Heart left ventricle (tissue), 16 donors: ENCODE results near the gene SLC2A3. TPM values are rescaled to one million over a fixed set of nuclear protein-coding genes. Genes with fewer than 3 reads are reported as not detected.
"Not testable (repeated sequence)": the region's sequence is repeated elsewhere in the genome, so short reads cannot be mapped to it uniquely, and the experiment has no call there.

Experiments used
- ATAC-seq, 4 donors: fragments of 200-7000 bp; cut with Tn5 transposase; one replicate each; pipeline ENCODE4 v1.9.1; 2020 to 2022; ENCODE audit warnings: moderate library complexity in 4 of 4, mild to moderate bottlenecking in 3 of 4, moderate number of reproducible peaks in 1 of 4
- DNase-seq, 5 donors: peaks; one replicate each; pipeline ENCODE4 v3.0.0-alpha.2; 2020
- H3K27ac ChIP-seq, 12 donors: fragments of 200-600 bp; sonication (generic) in 4 of 12; one replicate each; pipeline versions ENCODE4 v1.5.0 to v1.8.0; 2016 to 2022; ENCODE audit warnings: mild to moderate bottlenecking in 2 of 12
- H3K27me3 ChIP-seq, 9 donors: fragments of 200-600 bp; sonication (generic) in 2 of 9; one replicate each; pipeline versions ENCODE4 v1.5.1 to v1.8.0; 2016 to 2022; ENCODE audit warnings: mild to moderate bottlenecking in 3 of 9
- H3K36me3 ChIP-seq, 9 donors: fragments of 200-600 bp; sonication (generic) in 2 of 9; one replicate each; pipeline versions ENCODE4 v1.5.0 to v1.8.0; 2018 to 2022; ENCODE audit warnings: mild to moderate bottlenecking in 2 of 9
- H3K4me1 ChIP-seq, 12 donors: fragments of 200-600 bp; sonication (generic) in 4 of 12; one replicate each; pipeline versions ENCODE4 v1.5.0 to v1.8.0; 2016 to 2022; ENCODE audit warnings: mild to moderate bottlenecking in 3 of 12
- H3K4me3 ChIP-seq, 12 donors: fragments of 200-600 bp; sonication (generic) in 4 of 12; one replicate each; pipeline versions ENCODE4 v1.5.0 to v1.8.0; 2017 to 2022; ENCODE audit warnings: mild to moderate bottlenecking in 9 of 12, moderate library complexity in 4 of 12
- H3K9me3 ChIP-seq, 12 donors: fragments of 200-600 bp; sonication (generic) in 4 of 12; one replicate each; pipeline versions ENCODE4 v1.5.0 to v1.8.0; 2016 to 2022; ENCODE audit warnings: mild to moderate bottlenecking in 1 of 12
- POLR2A ChIP-seq, 2 donors: fragments of 450-650 bp; IDR thresholded peaks; one replicate each; pipeline ENCODE4 v1.6.1; 2017; ENCODE audit warnings: antibody characterized with exemption in 2 of 2, mild to moderate bottlenecking in 2 of 2, moderate library complexity in 2 of 2
- WGBS, 4 donors: extraction: QIAGEN DNeasy Blood & Tissue Kit in 2 of 4; methylation state at CpG; one replicate each; pipeline versions ENCODE4 v1.1.5 to v1.1.7; 2013 to 2018; 5-methylcytosine and 5-hydroxymethylcytosine counted together
- intact Hi-C, 10 donors: fragments of 100-400 bp; cut with DNase I; formaldehyde crosslinking; loops; one replicate each; pipeline versions ENCODE4 v1.11.1 to v1.14.2; 2022
- polyA plus RNA-seq, 2 donors: library from polyadenylated mRNA; stranded (reverse); fragments of 200-250 nt; gene quantifications; one replicate each; pipeline ENCODE4 v1.2.3, GENCODE V29; 2013
- total RNA-seq, 9 donors: library from RNA; depleted of rRNA in 2 of 9; stranded (reverse); fragments of >200 nt in 2 of 9; fragmentation: NEBNext Ultra II Directional in 3 of 9; extraction: Animal tissue kit (Norgen Biotek cat#: 25700) in 3 of 9; gene quantifications; one replicate each; pipeline versions ENCODE4 v1.1.0 to v1.2.4, GENCODE V29; 2016 to 2023
- TF ChIP-seq, protein P1 (sequence below), 12 donors: fragments of 200-600 bp; sonication (generic) in 4 of 12; IDR thresholded peaks; one replicate each; pipeline versions ENCODE4 v1.5.0 to v1.8.0; 2018 to 2022; ENCODE audit warnings: antibody characterized with exemption in 12 of 12, mild to moderate bottlenecking in 5 of 12
- donor health status: ischemic (EF 13 %, LVEDD 7.1; RV severe dilation, severe dysfunction).
- donor health status: healthy with polysubstance abuse.
- donor health status: DM: no; HTN: yes; CAD: no.
- donor health status: DM: no; HTN: no; CAD: no.
- donor health status: ischemic (EF 25% LVEDD 6.9; RV normal size, moderate dysfunction).
- donor health status: ischemic (EF 25% LVEDD 5.7; RV mildly dilated, moderate dysfunction).
- donor health status: healthy.
- donor health status: DM: yes; HTN: yes; CAD: no.
- donor health status: ischemic (EF 35%, LVEDD 5.7; RV mildly dilated, moderate dysfunction).
- donor health status: nonischemic (EF 11% LVEDD 7.7; RV severe dilation, severe dysfunction).
- donor health status: DM: yes; HTN: yes; CAD: no.
- donor health status: PGD.
- donor health status: ischemic (EF 29% LVEDD 5.4; RV normal size, mild dysfunction).
- donor health status: nonischemic (EF 23%, LVEDD 6.1; RV moderate dilation, normal function).

SLC2A3 gene
- total and polyA plus RNA-seq, 11 donors, result 4.6 to 76.9 (median 8.8) TPM

GRCh38 chr12:7959701-7960121, 23.7 kb upstream of the SLC2A3 start:
- Histone ChIP-seq H3K27ac (peak overlapping the region in 3 of 12 donors; percentile 85 to 94 (median 89)), H3K9me3 (no peaks in the 10 kb centered on the region), H3K4me1 (peaks cover 0 to 36% (median 5%) of the 10 kb centered on the region in 12 donors), H3K27me3 (no peaks in the 10 kb centered on the region), H3K4me3 (peak overlapping the region in 2 of 12 donors; percentile 64 to 65), H3K36me3 (no peaks in the 10 kb centered on the region)
- ATAC-seq (peak in 2 of 4 donors; percentile 36 to 55), DNase-seq (no peak)
- TF ChIP-seq, protein P1, sequence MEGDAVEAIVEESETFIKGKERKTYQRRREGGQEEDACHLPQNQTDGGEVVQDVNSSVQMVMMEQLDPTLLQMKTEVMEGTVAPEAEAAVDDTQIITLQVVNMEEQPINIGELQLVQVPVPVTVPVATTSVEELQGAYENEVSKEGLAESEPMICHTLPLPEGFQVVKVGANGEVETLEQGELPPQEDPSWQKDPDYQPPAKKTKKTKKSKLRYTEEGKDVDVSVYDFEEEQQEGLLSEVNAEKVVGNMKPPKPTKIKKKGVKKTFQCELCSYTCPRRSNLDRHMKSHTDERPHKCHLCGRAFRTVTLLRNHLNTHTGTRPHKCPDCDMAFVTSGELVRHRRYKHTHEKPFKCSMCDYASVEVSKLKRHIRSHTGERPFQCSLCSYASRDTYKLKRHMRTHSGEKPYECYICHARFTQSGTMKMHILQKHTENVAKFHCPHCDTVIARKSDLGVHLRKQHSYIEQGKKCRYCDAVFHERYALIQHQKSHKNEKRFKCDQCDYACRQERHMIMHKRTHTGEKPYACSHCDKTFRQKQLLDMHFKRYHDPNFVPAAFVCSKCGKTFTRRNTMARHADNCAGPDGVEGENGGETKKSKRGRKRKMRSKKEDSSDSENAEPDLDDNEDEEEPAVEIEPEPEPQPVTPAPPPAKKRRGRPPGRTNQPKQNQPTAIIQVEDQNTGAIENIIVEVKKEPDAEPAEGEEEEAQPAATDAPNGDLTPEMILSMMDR (IDR thresholded peaks at IDR 0.05), result no peak
- TF ChIP-seq POLR2A (IDR thresholded peaks at IDR 0.05), result no peak
- intact Hi-C loops, result loop anchor here in 3 of 10 donors (1.0 to 2.0 kb wide), 2 partner anchors 23 kb away; partner anchors contain the start of gene SLC2A3 (in 3 of the 3)
- 68 to 80% (median 75%) methylated on average over 3 of the region's 3 CpGs for WGBS, 4 donors

GRCh38 chr12:7959278-7959677, 23.3 kb upstream of the SLC2A3 start:
- TF ChIP-seq, protein P1 (IDR thresholded peaks at IDR 0.05), result no peak
- no peak for TF ChIP-seq POLR2A (IDR thresholded peaks at IDR 0.05)
- Histone ChIP-seq H3K9me3 (no peaks in the 10 kb centered on the region), H3K4me1 (peaks cover 0 to 36% (median 5%) of the 10 kb centered on the region in 12 donors), H3K27ac (peak overlapping the region in 1 of 12 donors; percentile 94), H3K4me3 (no peak overlapping the region), H3K27me3 (no peaks in the 10 kb centered on the region), H3K36me3 (no peaks in the 10 kb centered on the region)
- ATAC-seq (no peak), DNase-seq (no peak)
- intact Hi-C loops, result no loop called here
- 81 to 95% (median 89%) methylated on average over 1 of the region's 1 CpG for WGBS, 4 donors

DNA sequence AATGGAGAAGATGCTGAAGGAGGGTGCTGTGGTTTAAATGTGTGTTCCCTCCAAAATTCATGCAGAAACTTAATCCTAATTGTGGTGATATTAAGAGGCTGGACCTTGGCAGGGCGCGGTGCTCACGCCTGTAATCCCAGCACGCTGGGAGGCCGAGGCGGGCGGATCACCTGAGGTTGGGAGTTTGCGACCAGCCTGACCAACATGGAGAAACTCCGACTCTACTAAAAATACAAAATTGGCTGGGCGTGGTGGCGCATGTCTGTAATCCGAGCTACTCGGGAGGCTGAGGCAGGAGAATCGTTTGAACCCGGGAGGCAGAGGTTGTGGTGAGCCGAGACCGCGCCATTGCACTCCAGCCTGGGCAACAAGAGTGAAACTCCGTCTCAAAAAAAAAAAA, 18.9 kb upstream of the SLC2A3 start:
- H3K9me3 ChIP-seq, DNase-seq, H3K27ac ChIP-seq, H3K36me3 ChIP-seq, H3K4me3 ChIP-seq, H3K27me3 ChIP-seq, ATAC-seq, intact Hi-C loops: not testable (repeated sequence)
- peaks cover 0 to 17% (median 0%) of the 10 kb centered on the region in 12 donors for H3K4me1 ChIP-seq
- WGBS, 4 donors, result 96 to 98% (median 97%) methylated on average over 18 to 19 of the region's 19 CpGs

GRCh38 chr12:7954418-7954817, 18.4 kb upstream of the SLC2A3 start:
- H3K27ac ChIP-seq, H3K36me3 ChIP-seq, H3K9me3 ChIP-seq, H3K27me3 ChIP-seq, H3K4me3 ChIP-seq, ATAC-seq, intact Hi-C loops, DNase-seq: not testable (repeated sequence)
- peaks cover 0 to 12% (median 0%) of the 10 kb centered on the region in 12 donors for H3K4me1 ChIP-seq
- 33 to 38% (median 35%) methylated on average over 5 to 9 of the region's 10 CpGs for WGBS, 4 donors

- intact Hi-C loops, DNase-seq, ATAC-seq, H3K4me3 ChIP-seq, H3K27ac ChIP-seq, H3K36me3 ChIP-seq, H3K9me3 ChIP-seq, H3K27me3 ChIP-seq: not testable (repeated sequence)
- H3K4me1 ChIP-seq, result peaks cover 0 to 11% (median 0%) of the 10 kb centered on the region in 12 donors
- 95 to 98% (median 97%) methylated on average over 2 of the region's 2 CpGs for WGBS, 4 donors
These were observed 17.9 kb upstream of the SLC2A3 start for GRCh38 chr12:7953912-7954311.

- no peaks in the 10 kb centered on the region for H3K27me3 ChIP-seq
- ATAC-seq (no peak), DNase-seq (no peak)
- intact Hi-C loops, result no loop called here
- no peaks in the 10 kb centered on the region for H3K36me3 ChIP-seq
- H3K4me3 ChIP-seq, result no peak overlapping the region
- peaks cover 0 to 8% (median 0%) of the 10 kb centered on the region in 12 donors for H3K4me1 ChIP-seq
- no peak overlapping the region for H3K27ac ChIP-seq
- H3K9me3 ChIP-seq, result no peaks in the 10 kb centered on the region
- no peak for TF ChIP-seq POLR2A (IDR thresholded peaks at IDR 0.05)
- TF ChIP-seq, protein P1 (IDR thresholded peaks at IDR 0.05), result no peak
- 94 to 96% (median 96%) methylated on average over 6 of the region's 6 CpGs for WGBS, 4 donors
These were observed 15.7 kb upstream of the SLC2A3 start for GRCh38 chr12:7951671-7952070.

- ATAC-seq, H3K4me1 ChIP-seq, H3K9me3 ChIP-seq, H3K4me3 ChIP-seq, DNase-seq, H3K27me3 ChIP-seq, H3K36me3 ChIP-seq, intact Hi-C loops, H3K27ac ChIP-seq: not testable (repeated sequence)
- WGBS, 4 donors, result 90 to 97% (median 96%) methylated on average over 14 of the region's 14 CpGs
These were observed 14.4 kb upstream of the SLC2A3 start for GRCh38 chr12:7950230-7950943.
